Measurements from ENCODE around the gene IRS1. TPM values are rescaled to one million over a fixed set of nuclear protein-coding genes. Genes with fewer than 3 reads are reported as not detected.

The IRS1 gene
- total RNA-seq, 1 donor from 2014 or later: 17.8 TPM

- Histone ChIP-seq H3K4me1 (peaks cover 42% of the 10 kb centered on the region), H3K4me3 (peak overlapping the region; percentile 9), H3K36me3 (no peaks in the 10 kb centered on the region), H3K9me3 (replicated peaks) (no peaks in the 10 kb centered on the region), H3K27me3 (ENCODE audit: low read depth) (no peaks in the 10 kb centered on the region), H3K27ac (replicated peaks) (peak overlapping the region; percentile 56)
- no peak for TF ChIP-seq CTCF (IDR thresholded peaks at IDR 0.05; ENCODE audit: borderline replicate concordance)
- DNase-seq: no peak
- intact Hi-C loops (cut with micrococcal nuclease): no loop called here
Measured at GRCh38 chr2:226754821-226755604, 44.6 kb downstream of the IRS1 start.

- Histone ChIP-seq H3K36me3 (peaks cover 5% of the 10 kb centered on the region), H3K9me3 (replicated peaks) (no peaks in the 10 kb centered on the region), H3K4me1 (peaks cover 32% of the 10 kb centered on the region), H3K27ac (replicated peaks) (peak overlapping the region; percentile 15), H3K4me3 (no peak overlapping the region), H3K27me3 (ENCODE audit: low read depth) (no peaks in the 10 kb centered on the region)
- no peak for TF ChIP-seq CTCF (IDR thresholded peaks at IDR 0.05; ENCODE audit: borderline replicate concordance)
- DNase-seq: no peak
- intact Hi-C loops (cut with micrococcal nuclease): no loop called here
Measured at GRCh38 chr2:226752887-226753286, 46.7 kb downstream of the IRS1 start.

GRCh38 chr2:226747288-226747687, 52.3 kb downstream of the IRS1 start:
- intact Hi-C loops (cut with micrococcal nuclease): no loop called here
- no peak for DNase-seq
- no peak for TF ChIP-seq CTCF (IDR thresholded peaks at IDR 0.05; ENCODE audit: borderline replicate concordance)

GRCh38 chr2:226746196-226746800, 53.3 kb downstream of the IRS1 start:
- intact Hi-C loops (cut with micrococcal nuclease): no loop called here
- no peaks in the 10 kb centered on the region for H3K27me3 ChIP-seq (ENCODE audit: low read depth)
- TF ChIP-seq CTCF (IDR thresholded peaks at IDR 0.05; ENCODE audit: borderline replicate concordance): no peak
- no peak overlapping the region for H3K27ac ChIP-seq (replicated peaks)
- peaks cover 5% of the 10 kb centered on the region for H3K36me3 ChIP-seq
- no peak for DNase-seq
- H3K4me1 ChIP-seq: peaks cover 54% of the 10 kb centered on the region
- H3K9me3 ChIP-seq (replicated peaks): no peaks in the 10 kb centered on the region
- H3K4me3 ChIP-seq: no peak overlapping the region

More at GRCh38 chr2:226747288-226747687, 52.3 kb downstream of the IRS1 start:
- Histone ChIP-seq H3K36me3 (peaks cover 5% of the 10 kb centered on the region), H3K4me1 (peaks cover 49% of the 10 kb centered on the region), H3K4me3 (no peak overlapping the region), H3K27ac (replicated peaks) (no peak overlapping the region), H3K9me3 (replicated peaks) (no peaks in the 10 kb centered on the region), H3K27me3 (ENCODE audit: low read depth) (no peaks in the 10 kb centered on the region)

- intact Hi-C loops (cut with micrococcal nuclease): no loop called here
- no peak for DNase-seq
- no peak for TF ChIP-seq CTCF (IDR thresholded peaks at IDR 0.05; ENCODE audit: borderline replicate concordance)
- no peaks in the 10 kb centered on the region for H3K9me3 ChIP-seq (replicated peaks)
- H3K27ac ChIP-seq (replicated peaks): peak overlapping the region; percentile 82
- peaks cover 71% of the 10 kb centered on the region for H3K4me1 ChIP-seq
- no peak overlapping the region for H3K4me3 ChIP-seq
- no peaks in the 10 kb centered on the region for H3K36me3 ChIP-seq
- no peaks in the 10 kb centered on the region for H3K27me3 ChIP-seq (ENCODE audit: low read depth)
Measured at GRCh38 chr2:226743915-226744314, 55.7 kb downstream of the IRS1 start.

Data from left ventricle myocardium inferior (tissue), 1 donor.